ENCODE data around the gene PHF19.

The PHF19 gene

GRCh38 chr9:120857902-120858301 lies 19.1 kb downstream of the PHF19 start:
- Histone ChIP-seq H3K9ac (ENCODE audit: low read length) (no peak overlapping the region), H3K23ac (ENCODE audit: low read length) (no peak overlapping the region), H3K4me2 (ENCODE audit: low read length) (no peak overlapping the region), H4K91ac (ENCODE audit: low read depth, low read length) (no peak overlapping the region), H3K18ac (ENCODE audit: low read length) (no peak overlapping the region), H4K12ac (ENCODE audit: low read depth, low read length) (no peak overlapping the region), H3K4me1 (ENCODE audit: control insufficient read depth in 1 of 2, insufficient read depth in 2 of 2, low read length in 2 of 2) (peaks cover 0 to 4% of the 10 kb centered on the region in 2 experiments), H2BK5ac (ENCODE audit: low read depth, low read length, poor library complexity) (no peak overlapping the region), H3K9me3 (ENCODE audit: insufficient read depth, low read depth, low read length) (peaks cover 3% of the 10 kb centered on the region), H3K4ac (ENCODE audit: low read depth, low read length) (no peak overlapping the region), H3K27me3 (ENCODE audit: insufficient read depth, low read length) (no peaks in the 10 kb centered on the region), H3K4me3 (ENCODE audit: low read depth, low read length) (no peak overlapping the region), H3K27ac (ENCODE audit: low read depth, low read length) (no peak overlapping the region), H4K8ac (ENCODE audit: low read depth, low read length) (no peak overlapping the region), H2AFZ (ENCODE audit: insufficient read depth, low read length, poor library complexity) (no peak overlapping the region), H3K79me2 (ENCODE audit: control insufficient read depth, insufficient read depth, low read length, poor library complexity) (no peaks in the 10 kb centered on the region), H2AK5ac (ENCODE audit: low read length) (no peak overlapping the region), H2BK120ac (ENCODE audit: insufficient read depth, low read length, poor library complexity) (no peak overlapping the region), H3K79me1 (ENCODE audit: low read length) (no peaks in the 10 kb centered on the region), H3K14ac (ENCODE audit: low read length) (no peak overlapping the region), H3K36me3 (ENCODE audit: control insufficient read depth in 1 of 2, insufficient read depth in 2 of 2, low read length in 2 of 2) (peaks cover 17 to 23% of the 10 kb centered on the region in 2 experiments), H2BK12ac (ENCODE audit: low read length) (no peak overlapping the region)
- no peak for DNase-seq
- no CpG with 5 or more reads among the region's 11 CpGs for WGBS (ENCODE audit: extremely low coverage, insufficient coverage, insufficient read length)

- no peak overlapping the region for H4K12ac ChIP-seq (ENCODE audit: low read depth, low read length)
- no peak overlapping the region for H4K91ac ChIP-seq (ENCODE audit: low read depth, low read length)
- H2BK120ac ChIP-seq (ENCODE audit: insufficient read depth, low read length, poor library complexity): no peak overlapping the region
- no peaks in the 10 kb centered on the region for H3K79me1 ChIP-seq (ENCODE audit: low read length)
- no peak overlapping the region for H3K18ac ChIP-seq (ENCODE audit: low read length)
- peaks cover 0 to 4% of the 10 kb centered on the region in 2 experiments for H3K4me1 ChIP-seq (ENCODE audit: control insufficient read depth in 1 of 2, insufficient read depth in 2 of 2, low read length in 2 of 2)
- no peak overlapping the region for H2AFZ ChIP-seq (ENCODE audit: insufficient read depth, low read length, poor library complexity)
- no peak overlapping the region for H3K4ac ChIP-seq (ENCODE audit: low read depth, low read length)
- H3K23ac ChIP-seq (ENCODE audit: low read length): no peak overlapping the region
- no peak overlapping the region for H4K8ac ChIP-seq (ENCODE audit: low read depth, low read length)
- H3K27ac ChIP-seq (ENCODE audit: low read depth, low read length): no peak overlapping the region
- H2AK5ac ChIP-seq (ENCODE audit: low read length): no peak overlapping the region
- no peak overlapping the region for H2BK12ac ChIP-seq (ENCODE audit: low read length)
- H3K4me3 ChIP-seq (ENCODE audit: low read depth, low read length): no peak overlapping the region
- no peak overlapping the region for H2BK5ac ChIP-seq (ENCODE audit: low read depth, low read length, poor library complexity)
- DNase-seq: no peak
- no peak overlapping the region for H3K9ac ChIP-seq (ENCODE audit: low read length)
- H3K79me2 ChIP-seq (ENCODE audit: control insufficient read depth, insufficient read depth, low read length, poor library complexity): no peaks in the 10 kb centered on the region
- H3K9me3 ChIP-seq (ENCODE audit: insufficient read depth, low read depth, low read length): peaks cover 3% of the 10 kb centered on the region
- no peaks in the 10 kb centered on the region for H3K27me3 ChIP-seq (ENCODE audit: insufficient read depth, low read length)
- H3K14ac ChIP-seq (ENCODE audit: low read length): no peak overlapping the region
- no CpG with 5 or more reads among the region's 7 CpGs for WGBS (ENCODE audit: extremely low coverage, insufficient coverage, insufficient read length)
- H3K4me2 ChIP-seq (ENCODE audit: low read length): no peak overlapping the region
- peaks cover 13 to 19% of the 10 kb centered on the region in 2 experiments for H3K36me3 ChIP-seq (ENCODE audit: control insufficient read depth in 1 of 2, insufficient read depth in 2 of 2, low read length in 2 of 2)
Observed at GRCh38 chr9:120857481-120857880, 19.5 kb downstream of the PHF19 start.

- H4K8ac ChIP-seq (ENCODE audit: low read depth, low read length): no peak overlapping the region
- no peak overlapping the region for H3K18ac ChIP-seq (ENCODE audit: low read length)
- H3K4me1 ChIP-seq (ENCODE audit: control insufficient read depth in 1 of 2, insufficient read depth in 2 of 2, low read length in 2 of 2): peaks cover 0 to 4% of the 10 kb centered on the region in 2 experiments
- H3K27ac ChIP-seq (ENCODE audit: low read depth, low read length): no peak overlapping the region
- H3K79me2 ChIP-seq (ENCODE audit: control insufficient read depth, insufficient read depth, low read length, poor library complexity): no peaks in the 10 kb centered on the region
- no CpG with 5 or more reads among the region's 4 CpGs for WGBS (ENCODE audit: extremely low coverage, insufficient coverage, insufficient read length)
- no peaks in the 10 kb centered on the region for H3K27me3 ChIP-seq (ENCODE audit: insufficient read depth, low read length)
- no peak overlapping the region for H4K12ac ChIP-seq (ENCODE audit: low read depth, low read length)
- no peak overlapping the region for H2AFZ ChIP-seq (ENCODE audit: insufficient read depth, low read length, poor library complexity)
- no peak overlapping the region for H4K91ac ChIP-seq (ENCODE audit: low read depth, low read length)
- no peak overlapping the region for H3K4ac ChIP-seq (ENCODE audit: low read depth, low read length)
- no peak overlapping the region for H3K4me2 ChIP-seq (ENCODE audit: low read length)
- DNase-seq: no peak
- H3K79me1 ChIP-seq (ENCODE audit: low read length): no peaks in the 10 kb centered on the region
- H2BK12ac ChIP-seq (ENCODE audit: low read length): no peak overlapping the region
- no peak overlapping the region for H3K9ac ChIP-seq (ENCODE audit: low read length)
- peaks cover 10 to 14% of the 10 kb centered on the region in 2 experiments for H3K36me3 ChIP-seq (ENCODE audit: control insufficient read depth in 1 of 2, insufficient read depth in 2 of 2, low read length in 2 of 2)
- no peak overlapping the region for H3K14ac ChIP-seq (ENCODE audit: low read length)
- H2BK120ac ChIP-seq (ENCODE audit: insufficient read depth, low read length, poor library complexity): no peak overlapping the region
- no peak overlapping the region for H3K4me3 ChIP-seq (ENCODE audit: low read depth, low read length)
- H2AK5ac ChIP-seq (ENCODE audit: low read length): no peak overlapping the region
- H3K9me3 ChIP-seq (ENCODE audit: insufficient read depth, low read depth, low read length): peaks cover 3% of the 10 kb centered on the region
- H2BK5ac ChIP-seq (ENCODE audit: low read depth, low read length, poor library complexity): no peak overlapping the region
- no peak overlapping the region for H3K23ac ChIP-seq (ENCODE audit: low read length)
Observed at GRCh38 chr9:120856700-120857099, 20.3 kb downstream of the PHF19 start.

GRCh38 chr9:120855827-120856670 lies 20.9 kb downstream of the PHF19 start:
- no peak overlapping the region for H2BK120ac ChIP-seq (ENCODE audit: insufficient read depth, low read length, poor library complexity)
- no peak overlapping the region for H2AK5ac ChIP-seq (ENCODE audit: low read length)
- no peak overlapping the region for H3K4me3 ChIP-seq (ENCODE audit: low read depth, low read length)
- DNase-seq: no peak
- H3K4me2 ChIP-seq (ENCODE audit: low read length): no peak overlapping the region
- H2AFZ ChIP-seq (ENCODE audit: insufficient read depth, low read length, poor library complexity): no peak overlapping the region
- no peak overlapping the region for H3K4ac ChIP-seq (ENCODE audit: low read depth, low read length)
- H3K79me1 ChIP-seq (ENCODE audit: low read length): no peaks in the 10 kb centered on the region
- no peak overlapping the region for H4K12ac ChIP-seq (ENCODE audit: low read depth, low read length)
- no peak overlapping the region for H4K8ac ChIP-seq (ENCODE audit: low read depth, low read length)
- H3K23ac ChIP-seq (ENCODE audit: low read length): no peak overlapping the region
- H3K27ac ChIP-seq (ENCODE audit: low read depth, low read length): no peak overlapping the region
- peaks cover 10 to 12% of the 10 kb centered on the region in 2 experiments for H3K36me3 ChIP-seq (ENCODE audit: control insufficient read depth in 1 of 2, insufficient read depth in 2 of 2, low read length in 2 of 2)
- H3K4me1 ChIP-seq (ENCODE audit: control insufficient read depth in 1 of 2, insufficient read depth in 2 of 2, low read length in 2 of 2): peaks cover 0 to 4% of the 10 kb centered on the region in 2 experiments
- peaks cover 3% of the 10 kb centered on the region for H3K9me3 ChIP-seq (ENCODE audit: insufficient read depth, low read depth, low read length)
- H2BK12ac ChIP-seq (ENCODE audit: low read length): no peak overlapping the region
- H3K18ac ChIP-seq (ENCODE audit: low read length): no peak overlapping the region
- no peaks in the 10 kb centered on the region for H3K27me3 ChIP-seq (ENCODE audit: insufficient read depth, low read length)
- no CpG with 5 or more reads among the region's 7 CpGs for WGBS (ENCODE audit: extremely low coverage, insufficient coverage, insufficient read length)
- no peak overlapping the region for H3K9ac ChIP-seq (ENCODE audit: low read length)
- no peaks in the 10 kb centered on the region for H3K79me2 ChIP-seq (ENCODE audit: control insufficient read depth, insufficient read depth, low read length, poor library complexity)
- H3K14ac ChIP-seq (ENCODE audit: low read length): no peak overlapping the region
- H4K91ac ChIP-seq (ENCODE audit: low read depth, low read length): no peak overlapping the region
- H2BK5ac ChIP-seq (ENCODE audit: low read depth, low read length, poor library complexity): no peak overlapping the region

All from trophoblast cell (in vitro differentiated cells and primary cell).